ENCODE measurements around the gene LYZL6. TPM values are rescaled to one million over a fixed set of nuclear protein-coding genes. Genes with fewer than 3 reads are reported as not detected.
"Not testable (repeated sequence)": the region's sequence is repeated elsewhere in the genome, so short reads cannot be mapped to it uniquely, and the experiment has no call there.

Gene LYZL6
- total RNA-seq, 4 donors from 2014 or later, result not detected

- no peak for DNase-seq
- intact Hi-C loops (cut with DNase I; ENCODE audit: low total_unique reads), result no loop called here
- no peak overlapping the region for H3K27ac ChIP-seq
- TF ChIP-seq POLR2A (IDR thresholded peaks at IDR 0.05), result no peak
- no peak for TF ChIP-seq CTCF (IDR thresholded peaks at IDR 0.05 in 4 of 5, conservative IDR thresholded peaks at IDR 0.05 in 1 of 5)
- no peaks in the 10 kb centered on the region for H3K36me3 ChIP-seq
- no peak for ATAC-seq
- no peaks in the 10 kb centered on the region for H3K9me3 ChIP-seq
- in situ Hi-C loops (cut with MboI; ENCODE audit: low sequenced_read_pairs in 4 of 4), result no loop called here
- no peaks in the 10 kb centered on the region for H3K4me1 ChIP-seq
- H3K27me3 ChIP-seq, result peaks cover 0 to 4% (median 0%) of the 10 kb centered on the region in 3 donors
- no peak overlapping the region for H3K4me3 ChIP-seq
Measured at GRCh38 chr17:35900708-35901480, 42.6 kb downstream of the LYZL6 start.

- no peak overlapping the region for H3K4me3 ChIP-seq
- no peak for TF ChIP-seq POLR2A (IDR thresholded peaks at IDR 0.05)
- TF ChIP-seq CTCF (IDR thresholded peaks at IDR 0.05 in 4 of 5, conservative IDR thresholded peaks at IDR 0.05 in 1 of 5), result no peak
- no peaks in the 10 kb centered on the region for H3K36me3 ChIP-seq
- ATAC-seq, result no peak
- H3K27ac ChIP-seq, result no peak overlapping the region
- in situ Hi-C loops (cut with MboI; ENCODE audit: low sequenced_read_pairs in 4 of 4), result no loop called here
- intact Hi-C loops (cut with DNase I; ENCODE audit: low total_unique reads), result no loop called here
- no peaks in the 10 kb centered on the region for H3K4me1 ChIP-seq
- H3K27me3 ChIP-seq, result peaks cover 0 to 4% (median 0%) of the 10 kb centered on the region in 3 donors
- DNase-seq, result no peak
- H3K9me3 ChIP-seq, result no peaks in the 10 kb centered on the region
Measured at GRCh38 chr17:35900280-35900679, 43.2 kb downstream of the LYZL6 start.

GRCh38 chr17:35898283-35899070 is 45.0 kb downstream of the LYZL6 start:
- intact Hi-C loops (cut with DNase I; ENCODE audit: low total_unique reads), result no loop called here
- no peak for DNase-seq
- in situ Hi-C loops (cut with MboI; ENCODE audit: low sequenced_read_pairs in 4 of 4), result no loop called here

GRCh38 chr17:35897772-35898171 is 45.7 kb downstream of the LYZL6 start:
- H3K36me3 ChIP-seq; in situ Hi-C loops (cut with MboI; ENCODE audit: low sequenced_read_pairs in 4 of 4); H3K4me1 ChIP-seq; H3K4me3 ChIP-seq; intact Hi-C loops (cut with DNase I; ENCODE audit: low total_unique reads); DNase-seq; H3K27me3 ChIP-seq; H3K9me3 ChIP-seq; H3K27ac ChIP-seq; ATAC-seq: not testable (repeated sequence)

More at GRCh38 chr17:35898283-35899070, 45.0 kb downstream of the LYZL6 start:
- H3K9me3 ChIP-seq, result no peaks in the 10 kb centered on the region
- H3K27me3 ChIP-seq, result peaks cover 0 to 4% (median 0%) of the 10 kb centered on the region in 3 donors
- no peak overlapping the region for H3K27ac ChIP-seq
- H3K36me3 ChIP-seq, result no peaks in the 10 kb centered on the region
- no peaks in the 10 kb centered on the region for H3K4me1 ChIP-seq
- ATAC-seq, result no peak
- TF ChIP-seq CTCF (IDR thresholded peaks at IDR 0.05 in 4 of 5, conservative IDR thresholded peaks at IDR 0.05 in 1 of 5) (no peak), POLR2A (IDR thresholded peaks at IDR 0.05) (no peak)
- no peak overlapping the region for H3K4me3 ChIP-seq

Data from gastrocnemius medialis (tissue), 4 donors.